Liver (tissue), 3 donors: ENCODE data around the gene FA2H.

Experiments
- SP1 ChIP-seq: IDR thresholded peaks from 2 replicates; pipeline ENCODE4 v1.6.1; 2018; ENCODE audit warnings: antibody characterized with exemption, mild to moderate bottlenecking
- YY1 ChIP-seq: IDR thresholded peaks from 2 replicates; pipeline ENCODE4 v1.6.1; 2016; ENCODE audit warnings: antibody characterized with exemption, mild to moderate bottlenecking
- TF ChIP-seq, protein P1 (sequence below): fragments of 150-350 bp; IDR thresholded peaks from 2 replicates; pipeline ENCODE4 v1.5.1; 2017; ENCODE audit warnings: improper control_type of control experiment, low read depth, low read length; ENCODE audit not compliant: missing input control
- donor health status: healthy.
- donor health status: healthy.

GRCh38 chr16:74776926-74777325, 2.3 kb upstream of the FA2H start:
- TF ChIP-seq, protein P1, sequence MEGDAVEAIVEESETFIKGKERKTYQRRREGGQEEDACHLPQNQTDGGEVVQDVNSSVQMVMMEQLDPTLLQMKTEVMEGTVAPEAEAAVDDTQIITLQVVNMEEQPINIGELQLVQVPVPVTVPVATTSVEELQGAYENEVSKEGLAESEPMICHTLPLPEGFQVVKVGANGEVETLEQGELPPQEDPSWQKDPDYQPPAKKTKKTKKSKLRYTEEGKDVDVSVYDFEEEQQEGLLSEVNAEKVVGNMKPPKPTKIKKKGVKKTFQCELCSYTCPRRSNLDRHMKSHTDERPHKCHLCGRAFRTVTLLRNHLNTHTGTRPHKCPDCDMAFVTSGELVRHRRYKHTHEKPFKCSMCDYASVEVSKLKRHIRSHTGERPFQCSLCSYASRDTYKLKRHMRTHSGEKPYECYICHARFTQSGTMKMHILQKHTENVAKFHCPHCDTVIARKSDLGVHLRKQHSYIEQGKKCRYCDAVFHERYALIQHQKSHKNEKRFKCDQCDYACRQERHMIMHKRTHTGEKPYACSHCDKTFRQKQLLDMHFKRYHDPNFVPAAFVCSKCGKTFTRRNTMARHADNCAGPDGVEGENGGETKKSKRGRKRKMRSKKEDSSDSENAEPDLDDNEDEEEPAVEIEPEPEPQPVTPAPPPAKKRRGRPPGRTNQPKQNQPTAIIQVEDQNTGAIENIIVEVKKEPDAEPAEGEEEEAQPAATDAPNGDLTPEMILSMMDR = no peak
- TF ChIP-seq SP1 = no peak
- no peak for TF ChIP-seq YY1
